GM12892 (cell line): ENCODE measurements around the gene C4A.
"Not testable (repeated sequence)": the region's sequence is repeated elsewhere in the genome, so short reads cannot be mapped to it uniquely, and the experiment has no call there.

Experiments
- POLR2A ChIP-seq: IDR thresholded peaks from 2 replicates; pipeline ENCODE4 v1.6.1; 2011; ENCODE audit warnings: low read depth, low read length, control low read depth
- POLR2AphosphoS5 ChIP-seq: IDR thresholded peaks from 2 replicates; pipeline ENCODE4 v1.6.1; 2011; ENCODE audit warnings: low read depth, low read length, control low read depth
- TAF1 ChIP-seq: IDR thresholded peaks from 2 replicates; pipeline ENCODE4 v1.6.1; 2011; ENCODE audit warnings: low read depth, mild to moderate bottlenecking, control low read depth, low read length, borderline replicate concordance

- TF ChIP-seq TAF1, POLR2A, POLR2AphosphoS5: not testable (repeated sequence)
Measured at GRCh38 chr6:32028631-32029030, 46.8 kb downstream of the C4A start.
